HG02981 (cell line): ENCODE data around the gene C1QTNF9B.
"Not testable (repeated sequence)": the region's sequence is repeated elsewhere in the genome, so short reads cannot be mapped to it uniquely, and the experiment has no call there.

Source experiments
- ATAC-seq: cut with Tn5 transposase; IDR thresholded peaks from one replicate; pipeline ENCODE4 v1.9.1; 2021; ENCODE audit warnings: mild to moderate bottlenecking, moderate library complexity; ENCODE audit not compliant: unreplicated experiment

The C1QTNF9B gene

GRCh38 chr13:23898101-23898500, 799 bp upstream of the C1QTNF9B start:
- no peak for ATAC-seq

- ATAC-seq: not testable (repeated sequence)
Observed at GRCh38 chr13:23894746-23895145, 2.6 kb downstream of the C1QTNF9B start.

- ATAC-seq: not testable (repeated sequence)
Observed at GRCh38 chr13:23893791-23894190, 3.5 kb downstream of the C1QTNF9B start.

GRCh38 chr13:23889615-23890607, 7.4 kb downstream of the C1QTNF9B start:
- no peak for ATAC-seq

GRCh38 chr13:23888658-23889614, 8.4 kb downstream of the C1QTNF9B start, which contains the start of gene MIPEP:
Gene MIPEP, minus strand, starts transcription at chr13:23889400. Its CDS starts 80 bp downstream, at chr13:23889320.
- ATAC-seq: peak; percentile 93

GRCh38 chr13:23884361-23884760, 12.9 kb downstream of the C1QTNF9B start:
- not testable (repeated sequence) for ATAC-seq

- ATAC-seq: no peak
Observed at GRCh38 chr13:23883255-23883654, 14.0 kb downstream of the C1QTNF9B start.

GRCh38 chr13:23881402-23881800, 15.9 kb downstream of the C1QTNF9B start:
- ATAC-seq: not testable (repeated sequence)

- not testable (repeated sequence) for ATAC-seq
Observed at GRCh38 chr13:23880493-23881401, 16.6 kb downstream of the C1QTNF9B start.

- no peak for ATAC-seq
Observed at GRCh38 chr13:23877286-23877685, 20.0 kb downstream of the C1QTNF9B start.

GRCh38 chr13:23876265-23876664, 21.0 kb downstream of the C1QTNF9B start:
- ATAC-seq: no peak

GRCh38 chr13:23871616-23872220, 25.6 kb downstream of the C1QTNF9B start:
- ATAC-seq: no peak

- ATAC-seq: no peak
Observed at GRCh38 chr13:23870356-23871140, 26.8 kb downstream of the C1QTNF9B start.

GRCh38 chr13:23868521-23868920, 28.8 kb downstream of the C1QTNF9B start:
- ATAC-seq: no peak

GRCh38 chr13:23867027-23867491, 30.2 kb downstream of the C1QTNF9B start:
- no peak for ATAC-seq

- no peak for ATAC-seq
Observed at GRCh38 chr13:23866420-23867026, 30.8 kb downstream of the C1QTNF9B start.

GRCh38 chr13:23865906-23866305, 31.4 kb downstream of the C1QTNF9B start:
- no peak for ATAC-seq

GRCh38 chr13:23865026-23865425, 32.3 kb downstream of the C1QTNF9B start:
- no peak for ATAC-seq
